Stimulated activated CD4-positive, alpha-beta T cell treated with anti-CD3 and anti-CD28 coated beads, Interleukin-1b, Interleukin-23, amount 100 ng/mL, for 48 hours (primary cell): ENCODE measurements around the gene MED7.
"Not testable (repeated sequence)": the region's sequence is repeated elsewhere in the genome, so short reads cannot be mapped to it uniquely, and the experiment has no call there.

ENCODE experiments used
- DNase-seq: peaks from one replicate; pipeline ENCODE4 v3.0.0-alpha.2; 2020

MED7 gene

DNA sequence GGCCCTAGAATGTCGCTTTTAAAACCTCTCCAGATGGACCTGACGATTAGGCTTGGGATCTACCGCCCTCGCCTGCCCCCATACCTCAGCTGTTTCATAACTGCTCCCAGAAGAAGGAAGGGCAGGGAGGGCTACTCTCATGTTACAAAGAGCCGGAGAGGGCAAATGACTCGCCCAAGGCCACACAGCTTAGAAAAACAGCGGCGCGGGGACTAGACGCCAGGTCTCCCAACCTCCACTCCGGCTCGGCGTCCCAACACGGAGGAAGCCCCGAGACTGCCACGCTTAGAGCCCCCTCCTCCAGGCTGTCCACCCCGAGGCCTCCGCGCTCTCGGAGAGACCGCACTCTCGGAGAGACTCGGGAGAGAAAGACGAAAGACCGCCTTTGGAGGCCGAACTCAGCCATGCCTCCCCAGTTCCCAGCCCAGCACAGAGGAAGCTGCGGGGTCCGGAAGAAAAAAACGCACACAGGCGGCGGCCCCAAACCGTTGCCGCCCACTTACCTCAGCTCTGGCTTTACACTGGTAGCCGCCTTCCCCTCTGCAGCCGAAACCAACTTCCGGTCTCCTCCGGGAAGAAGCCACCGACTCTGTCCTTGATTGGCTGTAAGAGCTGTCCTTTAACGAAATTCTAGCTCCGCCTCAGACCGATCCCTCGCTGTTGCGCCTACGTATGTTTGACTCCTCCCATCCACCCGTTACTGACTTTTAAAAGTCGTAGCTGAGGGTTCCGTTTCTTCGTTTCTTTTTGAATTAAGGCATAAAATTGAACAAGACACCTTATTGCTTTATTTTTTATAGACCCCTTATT, at the start of gene MED7:
Gene MED7, minus strand, starts transcription at position 549 of the 810 bp plus-strand sequence. CDS start 3,434 bp downstream, outside the sequence.
- DNase-seq: peak; percentile 96

DNA sequence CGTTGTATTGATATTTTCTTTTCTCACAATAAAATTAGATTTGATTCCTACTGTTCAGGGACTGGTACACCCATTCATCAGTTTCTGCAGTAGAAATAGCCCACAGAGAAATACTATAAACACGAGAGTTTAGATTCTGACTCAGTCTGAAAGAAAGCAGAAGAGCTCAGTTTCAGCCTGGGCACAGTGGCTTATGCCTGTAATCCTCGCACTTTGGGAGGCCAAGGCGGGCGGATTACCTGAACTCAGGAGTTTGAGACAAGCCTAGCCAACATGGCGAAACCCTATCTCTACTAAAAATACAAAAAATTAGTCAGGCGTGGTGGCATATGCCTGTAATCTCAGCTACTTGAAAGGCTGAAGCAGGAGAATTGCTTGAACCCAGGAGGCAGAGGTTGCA, 46.6 kb upstream of the MED7 start:
- DNase-seq: peak; percentile 65

- DNase-seq: no peak
Observed at GRCh38 chr5:157188270-157188669, 45.6 kb upstream of the MED7 start.

- DNase-seq: no peak
Observed at GRCh38 chr5:157187046-157187754, 44.5 kb upstream of the MED7 start.

GRCh38 chr5:157186309-157187045, 43.8 kb upstream of the MED7 start:
- peak; percentile 43 for DNase-seq

- not testable (repeated sequence) for DNase-seq
Observed at GRCh38 chr5:157185122-157185521, 42.5 kb upstream of the MED7 start.

DNA sequence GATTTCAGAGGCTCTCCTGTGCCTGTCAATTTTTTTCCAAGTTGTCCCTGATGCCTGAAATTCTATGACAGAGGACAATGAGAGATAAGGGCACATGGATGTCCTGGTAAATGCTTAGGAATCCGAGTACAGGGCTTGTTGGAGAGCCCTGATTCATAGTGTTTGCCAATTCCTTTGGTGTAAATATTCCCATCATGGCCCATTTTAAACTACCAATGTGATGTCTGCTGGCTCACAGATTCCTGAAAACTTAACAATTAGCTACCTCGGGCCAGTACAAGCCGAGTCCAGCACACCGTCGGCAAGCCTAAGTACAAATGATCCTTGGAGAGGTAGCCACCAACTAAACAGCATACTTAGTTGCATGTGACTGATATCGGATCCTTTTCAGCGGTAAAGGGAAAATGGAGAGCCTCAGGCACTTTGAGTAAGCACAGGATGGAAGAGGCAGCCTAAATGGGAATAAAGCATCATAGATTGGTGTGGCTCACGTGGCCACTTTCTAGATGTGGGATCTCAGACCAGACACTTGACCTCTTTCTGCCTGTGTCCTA, 41.5 kb upstream of the MED7 start:
- no peak for DNase-seq

DNA sequence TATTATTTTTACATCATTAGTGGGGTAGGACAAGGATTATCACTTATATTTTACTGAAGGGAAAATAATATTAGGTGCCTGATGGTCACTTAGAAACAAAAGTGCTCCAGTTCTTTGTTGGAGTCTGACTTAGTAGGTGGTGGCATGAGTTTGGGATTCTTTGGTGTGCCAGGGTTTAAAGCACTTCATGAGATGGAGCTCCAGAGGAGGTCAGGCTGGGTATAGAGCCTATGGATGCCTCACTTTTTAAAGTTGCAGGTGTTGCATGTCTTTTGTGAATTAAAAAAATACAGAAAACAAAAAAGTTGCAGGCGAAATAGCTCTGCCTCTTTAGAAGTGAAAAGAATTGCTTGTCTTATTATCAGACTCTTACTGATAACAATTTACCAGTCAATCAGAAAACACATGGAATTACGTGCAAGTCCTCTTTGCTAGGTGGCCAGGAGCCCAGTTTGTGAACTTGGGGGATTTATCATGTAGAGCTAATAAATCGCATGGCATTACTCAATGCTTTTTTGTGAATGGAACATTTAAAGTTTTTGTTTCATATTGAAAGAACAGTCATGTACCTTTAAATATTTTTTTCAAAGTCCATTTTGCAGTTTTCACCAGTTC, 39.6 kb upstream of the MED7 start:
- DNase-seq: no peak

DNA sequence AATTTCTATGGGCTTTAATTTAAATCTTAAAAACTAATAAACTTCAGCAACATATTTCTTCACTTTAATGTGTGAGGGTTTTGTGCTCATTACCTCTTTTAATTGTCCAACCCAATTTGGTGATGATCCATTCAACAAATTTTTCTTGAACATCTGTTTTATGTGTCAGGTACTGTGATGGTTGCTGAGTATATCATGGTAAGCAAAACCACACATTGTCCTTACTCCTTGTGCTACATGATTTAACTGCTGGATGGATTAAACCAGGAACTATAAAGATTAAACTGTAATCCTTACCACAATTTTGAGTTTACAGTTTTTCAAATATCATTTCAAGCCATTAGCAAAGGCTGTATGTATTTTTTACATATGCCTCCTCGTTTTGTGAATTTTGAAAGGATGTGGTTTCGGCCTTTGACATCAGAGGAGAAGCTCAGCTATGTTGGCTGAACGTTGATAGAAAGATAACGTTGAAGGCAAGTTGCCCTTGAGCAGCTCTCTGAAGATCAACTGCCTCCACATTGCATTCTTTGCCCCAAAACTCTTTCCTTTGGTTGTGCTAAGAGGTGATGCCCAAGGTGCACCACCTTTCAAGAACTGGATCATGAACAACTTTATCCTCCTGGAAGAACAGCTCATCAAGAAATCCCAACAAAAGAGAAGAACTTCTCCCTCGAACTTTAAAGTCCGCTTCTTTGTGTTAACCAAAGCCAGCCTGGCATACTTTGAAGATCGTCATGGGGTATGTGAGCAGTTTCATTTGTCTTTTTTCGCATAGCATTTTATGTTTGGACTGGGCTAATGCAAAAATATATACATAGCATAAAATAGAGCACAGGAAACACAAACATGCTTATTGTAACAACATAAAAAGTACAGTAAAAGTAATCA, 38.0 kb upstream of the MED7 start, which contains the start of gene ITK:
Gene ITK, plus strand, starts transcription at position 467 of the 891 bp plus-strand sequence. Its CDS starts 138 bp downstream, at position 605.
- DNase-seq: no peak

GRCh38 chr5:157178966-157179365, 36.3 kb upstream of the MED7 start:
- no peak for DNase-seq

DNA sequence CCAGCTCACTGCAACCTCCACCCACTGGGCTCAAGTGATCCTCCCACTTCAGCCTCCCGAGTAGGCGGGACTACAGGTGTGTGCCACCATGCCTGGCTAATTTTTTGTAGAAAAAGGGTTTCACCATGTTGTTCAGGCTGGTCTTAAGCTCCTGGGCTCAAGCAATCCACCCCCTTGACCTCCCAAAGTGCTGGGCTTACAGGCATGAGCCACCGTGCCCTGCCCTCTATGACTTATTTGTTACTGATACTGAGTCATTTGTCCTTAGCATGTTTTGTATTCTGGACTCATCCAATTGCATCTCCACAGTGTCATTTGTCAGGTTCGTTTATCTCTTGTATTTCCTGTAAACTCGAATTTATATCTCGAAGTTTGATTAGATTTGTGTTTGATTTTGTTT, 35.3 kb upstream of the MED7 start:
- peak; percentile 47 for DNase-seq

DNA sequence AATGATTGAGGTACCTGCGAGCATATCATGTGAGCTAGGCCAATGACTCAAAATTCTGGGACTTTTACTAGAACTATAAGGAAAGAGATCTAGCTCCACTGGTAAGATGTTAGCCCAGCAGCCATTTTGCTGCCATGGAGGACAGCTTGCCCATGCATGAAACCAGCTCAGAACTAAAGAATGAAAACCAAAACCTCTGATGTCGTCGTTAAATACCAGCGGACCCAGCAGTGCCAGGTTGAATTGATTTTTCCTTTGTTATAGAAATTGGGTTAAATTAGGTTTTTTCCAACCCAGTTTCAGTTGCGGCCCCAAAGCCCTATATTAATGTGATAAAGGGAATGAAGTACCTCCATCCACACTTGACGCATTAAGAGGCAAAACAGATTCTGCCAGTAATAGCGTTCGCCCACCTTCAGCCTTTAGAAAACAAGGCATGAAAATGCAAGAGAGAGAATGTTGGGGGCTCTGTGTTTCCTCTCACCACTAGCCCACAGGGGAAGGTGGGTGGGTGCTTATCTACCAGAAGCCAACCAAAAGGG, 32.5 kb upstream of the MED7 start:
- DNase-seq: peak; percentile 35

GRCh38 chr5:157172403-157172802, 29.7 kb upstream of the MED7 start:
- peak; percentile 94 for DNase-seq

DNA sequence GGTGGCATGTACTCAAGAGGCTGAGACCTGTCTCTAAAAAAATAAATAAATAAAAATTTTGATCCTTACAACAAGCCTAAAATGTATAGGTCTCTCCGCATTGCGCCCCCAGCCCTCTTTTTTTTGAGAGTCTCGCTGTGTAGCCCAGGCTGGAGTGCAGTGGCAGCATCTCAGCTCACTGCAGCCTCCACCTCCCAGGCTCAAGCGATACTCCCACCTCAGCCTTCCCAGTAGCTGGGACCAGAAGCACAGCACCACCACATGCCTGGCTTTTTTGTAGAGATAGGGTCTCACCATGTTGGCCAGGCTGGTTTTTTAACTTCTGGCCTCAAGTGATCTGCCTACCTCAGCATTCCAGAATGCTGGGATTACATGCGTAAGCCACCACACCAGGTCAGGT, 25.6 kb upstream of the MED7 start:
- no peak for DNase-seq

- no peak for DNase-seq
Observed at GRCh38 chr5:157167214-157167621, 24.6 kb upstream of the MED7 start.

- no peak for DNase-seq
Observed at GRCh38 chr5:157166214-157167213, 23.8 kb upstream of the MED7 start, which contains the start of gene GARIN3. TSS of gene GARIN3 (minus strand) at chr5:157166264. CDS start at chr5:157166168, 96 bp downstream.

- DNase-seq: no peak
Observed at GRCh38 chr5:157165668-157166067, 23.0 kb upstream of the MED7 start.

GRCh38 chr5:157165261-157165660, 22.6 kb upstream of the MED7 start:
- DNase-seq: no peak

DNA sequence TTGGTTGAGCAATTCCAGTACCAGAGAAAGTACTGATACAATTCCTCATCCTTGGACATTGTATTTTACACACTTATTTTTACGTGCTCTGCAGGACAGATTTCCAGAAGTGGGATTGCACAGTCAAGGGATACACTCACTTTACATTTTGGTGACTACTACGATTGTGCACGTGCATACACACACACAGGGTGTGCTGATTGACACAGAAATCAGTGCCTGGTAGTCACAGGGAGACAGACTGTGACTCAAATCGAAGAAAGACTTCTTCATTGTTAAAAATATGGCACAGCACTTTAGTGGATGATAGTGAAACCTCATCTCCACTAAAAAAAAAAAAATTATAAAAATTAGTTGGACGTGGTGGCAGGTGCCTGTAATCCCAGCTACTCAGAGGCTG, 21.9 kb upstream of the MED7 start:
- DNase-seq: no peak
